ENCODE results near the gene TMEM270.
"Not testable (repeated sequence)": the region's sequence is repeated elsewhere in the genome, so short reads cannot be mapped to it uniquely, and the experiment has no call there.

The TMEM270 gene

GRCh38 chr7:73832806-73833205 is 28.2 kb upstream of the TMEM270 start:
- no peak for DNase-seq (ENCODE audit: low read depth)

GRCh38 chr7:73833251-73833919 is 27.6 kb upstream of the TMEM270 start:
- no peak for DNase-seq (ENCODE audit: low read depth)

- no peak for DNase-seq (ENCODE audit: low read depth)
Observed at GRCh38 chr7:73834626-73835191, 26.2 kb upstream of the TMEM270 start.

- DNase-seq (ENCODE audit: low read depth): not testable (repeated sequence)
Observed at GRCh38 chr7:73837167-73837566, 23.8 kb upstream of the TMEM270 start.

- no peak for DNase-seq (ENCODE audit: low read depth)
Observed at GRCh38 chr7:73838642-73839041, 22.3 kb upstream of the TMEM270 start.

GRCh38 chr7:73839290-73839689 is 21.7 kb upstream of the TMEM270 start:
- DNase-seq (ENCODE audit: low read depth): no peak

- DNase-seq (ENCODE audit: low read depth): no peak
Observed at GRCh38 chr7:73839743-73840714, 20.9 kb upstream of the TMEM270 start.

- no peak for DNase-seq (ENCODE audit: low read depth)
Observed at GRCh38 chr7:73840715-73841379, 20.1 kb upstream of the TMEM270 start.

GRCh38 chr7:73841689-73842066 is 19.3 kb upstream of the TMEM270 start:
- DNase-seq (ENCODE audit: low read depth): no peak

GRCh38 chr7:73842067-73842976 is 18.6 kb upstream of the TMEM270 start, which contains the start of gene METTL27:
METTL27 (minus strand) TSS chr7:73842516; CDS start chr7:73842140, 376 bp downstream.
- DNase-seq (ENCODE audit: low read depth): peak; percentile 68

- DNase-seq (ENCODE audit: low read depth): no peak
Observed at GRCh38 chr7:73844131-73844547, 16.8 kb upstream of the TMEM270 start.

- DNase-seq (ENCODE audit: low read depth): no peak
Observed at GRCh38 chr7:73844848-73845460, 16.0 kb upstream of the TMEM270 start.

GRCh38 chr7:73845701-73846195 is 15.2 kb upstream of the TMEM270 start:
- DNase-seq (ENCODE audit: low read depth): not testable (repeated sequence)

GRCh38 chr7:73847941-73848723 is 12.8 kb upstream of the TMEM270 start:
- no peak for DNase-seq (ENCODE audit: low read depth)

GRCh38 chr7:73850781-73851207 is 10.2 kb upstream of the TMEM270 start:
- DNase-seq (ENCODE audit: low read depth): peak; percentile 99

GRCh38 chr7:73851410-73852338 is 9.3 kb upstream of the TMEM270 start:
- DNase-seq (ENCODE audit: low read depth): peak; percentile 100

- DNase-seq (ENCODE audit: low read depth): no peak
Observed at GRCh38 chr7:73852500-73852899, 8.5 kb upstream of the TMEM270 start.

GRCh38 chr7:73856941-73857340 is 4.0 kb upstream of the TMEM270 start:
- no peak for DNase-seq (ENCODE audit: low read depth)
